ENCODE data around the gene TRIM65.
"Not testable (repeated sequence)": the region's sequence is repeated elsewhere in the genome, so short reads cannot be mapped to it uniquely, and the experiment has no call there.

Gene TRIM65

DNA sequence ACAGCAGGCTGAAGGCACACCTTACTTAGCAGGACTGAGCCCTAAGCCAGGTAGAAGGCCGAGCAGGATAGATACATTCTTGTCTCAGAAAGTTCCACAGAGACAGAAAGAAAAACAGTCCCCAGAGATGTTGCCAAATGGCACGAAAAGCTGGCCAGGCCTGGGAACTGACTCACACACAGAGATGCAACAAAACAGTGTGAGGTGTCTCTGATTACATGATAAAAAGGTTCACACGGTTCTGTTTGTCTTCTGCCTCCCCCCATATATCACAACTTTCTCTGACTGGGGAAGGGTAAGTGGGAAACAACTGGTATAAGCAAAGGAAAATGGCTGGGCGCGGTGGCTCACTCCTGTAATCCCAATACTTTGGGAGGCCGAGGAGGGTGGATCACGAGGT lies 43.3 kb downstream of the TRIM65 start:
- Histone ChIP-seq H3K4me3 (no peak overlapping the region), H3K36me3 (replicated peaks) (peaks cover 15% of the 10 kb centered on the region), H3K9me3 (no peaks in the 10 kb centered on the region), H3K4me1 (peaks cover 4% of the 10 kb centered on the region), H3K27me3 (ENCODE audit: low read depth) (no peaks in the 10 kb centered on the region)
- in situ Hi-C loops (cut with MboI; ENCODE audit: low sequenced_read_pairs): no loop called here
- no peak for DNase-seq (ENCODE audit: low spot score in 2 of 2)

DNA sequence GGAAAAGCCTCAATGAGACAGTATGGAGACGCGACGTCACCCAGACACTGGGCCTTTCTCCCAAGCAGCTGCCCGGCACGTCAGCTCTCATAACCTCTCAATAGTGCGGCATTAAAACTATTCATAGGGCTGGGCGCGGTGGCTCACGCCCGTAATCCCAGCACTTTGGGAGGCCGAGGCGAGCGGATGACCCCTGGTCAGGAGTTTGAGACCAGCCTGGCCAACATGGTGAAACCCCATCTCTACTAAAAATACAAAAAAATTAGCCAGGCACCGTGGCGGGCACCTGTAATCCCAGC lies 45.1 kb downstream of the TRIM65 start:
- H3K4me3 ChIP-seq; H3K27me3 ChIP-seq (ENCODE audit: low read depth); DNase-seq (ENCODE audit: low spot score in 2 of 2); H3K4me1 ChIP-seq; H3K9me3 ChIP-seq; in situ Hi-C loops (cut with MboI; ENCODE audit: low sequenced_read_pairs): not testable (repeated sequence)
- H3K36me3 ChIP-seq (replicated peaks): peaks cover 32% of the 10 kb centered on the region

DNA sequence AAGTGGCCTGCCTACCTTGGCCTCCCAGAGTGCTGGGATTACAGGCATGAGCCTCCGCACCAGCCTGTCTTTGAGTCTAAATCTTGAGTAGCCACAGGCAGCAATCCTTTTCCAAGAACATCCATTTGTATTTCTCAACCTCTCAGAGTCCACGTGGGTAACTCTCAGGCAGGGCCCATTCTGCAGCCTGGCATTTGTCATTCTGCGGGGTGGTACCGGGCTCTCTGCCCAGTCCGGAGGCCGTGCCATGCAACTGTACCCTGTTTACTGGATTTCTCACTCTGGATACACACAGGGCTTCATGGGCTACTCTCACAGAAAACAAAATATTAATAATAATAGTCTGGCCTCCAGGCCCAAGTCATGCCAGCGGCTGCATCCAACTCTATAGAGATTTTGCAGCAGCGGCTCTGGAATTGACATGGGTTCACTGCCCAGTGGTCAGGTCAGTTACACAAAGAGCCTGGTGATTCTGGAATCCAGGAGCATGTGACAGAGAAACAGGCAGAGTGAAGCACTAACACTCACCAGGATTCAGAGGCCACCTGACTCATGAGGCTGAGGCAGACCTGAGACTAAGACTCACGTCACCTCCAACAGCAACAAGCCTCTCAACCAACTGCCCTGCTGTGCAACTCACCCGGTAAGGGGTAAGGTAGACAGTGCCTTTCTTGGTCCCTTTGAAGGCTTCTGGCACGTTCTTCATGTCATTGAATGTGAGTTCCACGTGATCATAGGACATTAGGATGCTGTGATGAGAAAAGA lies 45.6 kb downstream of the TRIM65 start:
- H3K4me1 ChIP-seq: peaks cover 4% of the 10 kb centered on the region
- no peaks in the 10 kb centered on the region for H3K27me3 ChIP-seq (ENCODE audit: low read depth)
- in situ Hi-C loops (cut with MboI; ENCODE audit: low sequenced_read_pairs): no loop called here
- no peaks in the 10 kb centered on the region for H3K9me3 ChIP-seq
- H3K4me3 ChIP-seq: no peak overlapping the region
- DNase-seq (ENCODE audit: low spot score in 2 of 2): no peak
- H3K36me3 ChIP-seq (replicated peaks): peaks cover 32% of the 10 kb centered on the region

DNA sequence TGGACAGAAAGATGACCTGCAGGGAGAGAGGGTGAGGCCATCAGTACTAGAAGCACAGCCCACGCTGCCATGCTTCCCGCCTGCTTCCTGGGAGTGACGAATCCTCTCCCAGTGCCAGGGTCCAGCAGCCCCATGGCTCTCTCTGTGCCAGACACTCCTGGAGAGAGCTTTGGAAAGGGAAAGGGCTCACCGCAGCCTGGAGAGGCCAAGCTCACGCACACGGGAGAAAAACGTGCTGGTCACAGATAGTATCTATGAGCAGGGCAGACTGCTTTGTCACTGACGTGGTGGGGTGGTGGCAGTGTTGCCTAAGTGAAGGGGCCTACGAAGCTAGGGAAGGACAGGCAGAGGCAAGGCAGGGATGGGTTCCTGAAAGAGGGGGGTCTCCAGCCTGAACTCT lies 47.0 kb downstream of the TRIM65 start:
- peaks cover 32% of the 10 kb centered on the region for H3K36me3 ChIP-seq (replicated peaks)
- H3K27me3 ChIP-seq (ENCODE audit: low read depth): no peaks in the 10 kb centered on the region
- H3K4me1 ChIP-seq: peaks cover 10% of the 10 kb centered on the region
- in situ Hi-C loops (cut with MboI; ENCODE audit: low sequenced_read_pairs): no loop called here
- no peaks in the 10 kb centered on the region for H3K9me3 ChIP-seq
- H3K4me3 ChIP-seq: no peak overlapping the region
- no peak for DNase-seq (ENCODE audit: low spot score in 2 of 2)

- H3K4me1 ChIP-seq: peaks cover 7% of the 10 kb centered on the region
- H3K36me3 ChIP-seq (replicated peaks): peaks cover 32% of the 10 kb centered on the region
- no peaks in the 10 kb centered on the region for H3K9me3 ChIP-seq
- H3K4me3 ChIP-seq: no peak overlapping the region
- in situ Hi-C loops (cut with MboI; ENCODE audit: low sequenced_read_pairs): no loop called here
- DNase-seq (ENCODE audit: low spot score in 2 of 2): no peak
- H3K27me3 ChIP-seq (ENCODE audit: low read depth): no peaks in the 10 kb centered on the region
Measured at GRCh38 chr17:75849279-75849646, 47.5 kb downstream of the TRIM65 start.

DNA sequence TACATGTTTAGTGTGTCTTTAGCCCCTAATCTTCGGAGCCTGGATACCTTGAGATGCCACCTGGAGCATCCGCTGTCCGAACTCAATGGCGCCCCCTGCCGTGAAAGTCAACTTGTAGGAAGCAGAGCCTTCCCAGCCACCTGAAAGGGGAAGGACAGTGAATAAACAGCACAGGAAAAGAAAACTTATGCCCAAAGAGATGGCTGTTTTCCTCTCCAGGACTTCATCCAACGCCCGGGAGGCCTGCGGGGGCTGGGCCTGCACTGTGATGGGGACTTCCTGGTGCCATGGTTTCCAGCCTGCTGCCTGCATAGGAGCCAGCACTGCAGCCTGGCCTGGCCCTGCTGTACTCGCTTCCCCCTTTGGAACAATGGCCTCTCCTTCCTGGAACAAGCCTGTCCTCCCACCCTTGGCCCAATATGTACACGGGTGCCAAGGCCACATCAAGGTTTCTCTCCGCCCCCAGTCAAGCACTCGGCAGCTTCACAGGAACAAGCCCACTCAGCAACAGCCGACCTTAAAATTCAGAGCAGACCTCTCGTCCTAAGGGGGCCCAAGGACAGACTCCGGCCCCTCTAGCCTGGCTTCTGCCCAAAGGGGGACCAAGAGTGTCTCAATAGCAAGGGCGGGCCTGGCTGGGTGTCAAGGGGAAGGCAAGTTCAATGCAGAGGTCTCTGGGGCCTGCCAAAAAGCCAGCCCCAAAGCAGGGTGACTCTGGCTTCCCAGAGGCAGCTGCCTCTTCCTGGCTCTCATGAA lies 48.0 kb downstream of the TRIM65 start:
- H3K4me3 ChIP-seq: no peak overlapping the region
- peak; percentile 34 to 90 for DNase-seq (ENCODE audit: low spot score in 2 of 2)
- H3K27me3 ChIP-seq (ENCODE audit: low read depth): no peaks in the 10 kb centered on the region
- peaks cover 6% of the 10 kb centered on the region for H3K4me1 ChIP-seq
- H3K9me3 ChIP-seq: no peaks in the 10 kb centered on the region
- peaks cover 32% of the 10 kb centered on the region for H3K36me3 ChIP-seq (replicated peaks)
- in situ Hi-C loops (cut with MboI; ENCODE audit: low sequenced_read_pairs): no loop called here

GRCh38 chr17:75847614-75848522 lies 48.9 kb downstream of the TRIM65 start:
- peaks cover 6% of the 10 kb centered on the region for H3K4me1 ChIP-seq
- in situ Hi-C loops (cut with MboI; ENCODE audit: low sequenced_read_pairs): no loop called here

DNA sequence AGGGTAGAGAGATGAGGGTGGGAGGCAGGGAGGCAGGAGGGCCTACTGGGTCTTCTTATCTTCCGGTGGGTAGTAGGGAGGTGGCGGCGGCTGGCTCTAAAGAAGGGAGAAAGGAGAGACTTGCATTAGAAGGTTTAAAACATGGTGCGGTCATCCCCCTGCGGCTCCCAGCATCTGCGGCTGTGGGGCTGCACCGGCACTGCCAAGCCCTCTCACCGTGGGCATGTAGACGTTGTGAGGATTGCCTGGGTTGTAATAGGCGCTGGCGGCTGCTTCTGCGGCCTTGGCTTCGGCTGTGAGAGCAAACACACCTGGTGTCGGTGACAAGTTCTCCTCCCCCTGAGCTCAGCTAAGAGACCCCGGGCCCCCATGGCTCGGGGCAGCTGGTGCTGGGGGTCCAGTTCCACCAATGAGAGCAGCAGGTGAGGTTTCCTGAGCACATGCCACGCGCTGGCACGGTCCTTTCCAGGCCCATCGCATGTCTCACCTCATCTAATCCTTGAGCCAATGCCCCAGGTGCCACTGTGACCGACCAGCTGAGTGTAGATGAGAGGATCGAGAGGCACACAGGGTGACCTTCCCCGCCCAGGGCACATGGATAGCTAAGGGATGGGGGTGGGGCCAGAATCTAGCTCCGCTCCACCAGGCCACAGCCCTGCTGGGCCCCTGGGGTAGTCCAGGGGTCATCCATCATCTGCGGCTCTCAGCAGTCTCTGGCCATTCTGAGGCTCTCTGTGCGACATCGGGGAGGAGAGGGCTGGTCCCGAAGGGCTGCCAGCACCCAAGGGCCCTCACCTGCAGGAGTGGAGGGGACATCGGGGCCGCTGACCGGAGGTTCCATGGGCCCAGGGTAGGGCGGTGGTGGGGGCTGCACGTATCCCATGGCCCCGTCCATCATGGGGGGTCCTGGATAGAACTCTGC lies 49.8 kb downstream of the TRIM65 start:
- Histone ChIP-seq H3K36me3 (replicated peaks) (peaks cover 32% of the 10 kb centered on the region), H3K9me3 (no peaks in the 10 kb centered on the region), H3K4me3 (no peak overlapping the region), H3K4me1 (peaks cover 6% of the 10 kb centered on the region), H3K27me3 (ENCODE audit: low read depth) (no peaks in the 10 kb centered on the region)
- no peak for DNase-seq (ENCODE audit: low spot score in 2 of 2)
- in situ Hi-C loops (cut with MboI; ENCODE audit: low sequenced_read_pairs): no loop called here

More at GRCh38 chr17:75847614-75848522, 48.9 kb downstream of the TRIM65 start:
- H3K27me3 ChIP-seq (ENCODE audit: low read depth): no peaks in the 10 kb centered on the region
- peaks cover 32% of the 10 kb centered on the region for H3K36me3 ChIP-seq (replicated peaks)
- no peak for DNase-seq (ENCODE audit: low spot score in 2 of 2)
- no peaks in the 10 kb centered on the region for H3K9me3 ChIP-seq
- H3K4me3 ChIP-seq: no peak overlapping the region

DNA sequence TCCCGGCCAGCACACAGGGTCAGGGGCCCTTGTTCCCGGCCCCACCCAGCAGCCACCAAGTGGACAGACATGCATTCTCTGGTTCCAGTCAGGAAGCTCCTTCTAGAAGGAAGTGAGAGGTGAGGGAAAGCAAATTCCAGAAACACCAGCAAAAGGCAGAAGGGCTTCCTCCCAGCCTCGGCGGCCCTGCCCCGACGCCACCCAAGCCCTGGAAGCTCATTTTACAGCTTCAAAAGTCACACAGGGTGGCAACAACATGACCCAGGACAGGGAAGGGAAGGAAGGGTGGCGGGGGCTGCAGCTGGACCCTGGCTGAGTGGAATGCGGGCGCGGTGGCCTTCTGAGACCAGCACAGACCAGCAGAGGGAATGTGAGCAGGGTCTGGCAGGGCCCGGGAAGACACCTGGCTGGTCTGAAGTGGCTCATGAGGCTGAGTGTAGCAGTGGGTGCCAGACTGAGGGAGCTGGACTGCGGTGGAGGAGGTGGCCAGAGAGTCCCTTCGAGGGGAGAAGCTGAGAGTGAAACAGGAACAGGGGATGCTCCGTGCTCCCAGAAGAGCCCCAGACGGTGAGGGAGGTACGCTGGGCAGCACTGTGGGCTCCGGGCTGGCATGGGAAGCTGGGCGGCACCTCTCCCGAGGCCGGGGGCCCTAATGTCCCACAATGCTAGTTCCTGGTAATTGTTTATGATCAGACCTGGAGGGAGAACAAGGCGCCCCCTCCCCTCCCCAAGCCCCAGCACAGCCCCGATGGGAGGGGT lies 50.6 kb downstream of the TRIM65 start:
- no peaks in the 10 kb centered on the region for H3K9me3 ChIP-seq
- peaks cover 6% of the 10 kb centered on the region for H3K4me1 ChIP-seq
- H3K4me3 ChIP-seq: no peak overlapping the region
- H3K36me3 ChIP-seq (replicated peaks): peaks cover 29% of the 10 kb centered on the region
- DNase-seq (ENCODE audit: low spot score in 2 of 2): no peak
- no peaks in the 10 kb centered on the region for H3K27me3 ChIP-seq (ENCODE audit: low read depth)
- in situ Hi-C loops (cut with MboI; ENCODE audit: low sequenced_read_pairs): no loop called here

DNA sequence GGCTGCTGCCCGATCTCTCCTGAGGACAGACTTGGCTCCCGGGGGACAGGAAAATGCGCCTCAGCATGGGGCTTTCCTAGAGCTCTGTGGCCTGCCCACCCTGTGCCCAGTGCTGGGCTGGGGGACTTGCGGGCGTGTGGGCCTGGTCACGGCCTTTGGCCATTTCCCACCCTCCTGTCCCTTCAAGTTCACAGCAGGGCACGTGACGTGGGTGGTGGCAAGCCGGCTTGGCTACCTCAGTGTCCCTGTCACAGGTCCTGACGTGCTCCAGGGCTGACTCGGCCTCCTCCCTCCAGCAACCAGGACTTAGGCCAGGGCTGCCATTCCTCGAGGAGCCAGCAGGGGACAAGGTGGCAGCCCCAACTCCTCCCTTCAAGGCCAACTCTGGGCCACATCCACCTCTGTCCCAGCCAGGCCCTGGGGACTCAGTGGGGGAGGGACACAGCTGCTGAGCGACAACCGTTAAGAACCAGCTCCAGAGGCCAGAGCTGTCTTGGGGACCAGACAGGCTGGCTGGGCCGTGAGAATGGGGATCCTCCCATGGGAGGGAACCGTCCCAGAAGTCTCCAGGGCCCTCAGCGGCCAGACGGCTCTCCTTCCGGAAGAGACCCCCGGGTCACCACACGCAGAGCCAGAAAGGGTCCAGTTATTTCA lies 51.6 kb downstream of the TRIM65 start:
- in situ Hi-C loops (cut with MboI; ENCODE audit: low sequenced_read_pairs): no loop called here
- no peaks in the 10 kb centered on the region for H3K9me3 ChIP-seq
- H3K36me3 ChIP-seq (replicated peaks): peaks cover 23% of the 10 kb centered on the region
- H3K4me3 ChIP-seq: no peak overlapping the region
- peaks cover 6% of the 10 kb centered on the region for H3K4me1 ChIP-seq
- H3K27me3 ChIP-seq (ENCODE audit: low read depth): no peaks in the 10 kb centered on the region
- peak; percentile 71 to 86 for DNase-seq (ENCODE audit: low spot score in 2 of 2)

- in situ Hi-C loops (cut with MboI; ENCODE audit: low sequenced_read_pairs): no loop called here
- H3K4me3 ChIP-seq: no peak overlapping the region
- H3K4me1 ChIP-seq: peaks cover 6% of the 10 kb centered on the region
- DNase-seq (ENCODE audit: low spot score in 2 of 2): no peak
- no peaks in the 10 kb centered on the region for H3K27me3 ChIP-seq (ENCODE audit: low read depth)
- no peaks in the 10 kb centered on the region for H3K9me3 ChIP-seq
- H3K36me3 ChIP-seq (replicated peaks): peaks cover 23% of the 10 kb centered on the region
Measured at GRCh38 chr17:75844530-75845057, 52.2 kb downstream of the TRIM65 start.

Data from HAP-1 (cell line).